22Rv1 (cell line): ENCODE data around the gene NEUROD1.

ENCODE experiments used
- CTCF ChIP-seq: fragments of 450-650 bp; IDR thresholded peaks from 2 replicates; pipeline ENCODE4 v1.5.1; 2017; ENCODE audit warnings: mild to moderate bottlenecking
- ZFX ChIP-seq: fragments of 450-650 bp; IDR thresholded peaks from 2 replicates; pipeline ENCODE4 v1.6.1; 2017; ENCODE audit warnings: antibody characterized with exemption, borderline replicate concordance

GRCh38 chr2:181697126-181697525, 16.8 kb upstream of the NEUROD1 start:
- TF ChIP-seq CTCF (no peak), ZFX (no peak)
